Measurements from ENCODE around the gene PER2.

DNA sequence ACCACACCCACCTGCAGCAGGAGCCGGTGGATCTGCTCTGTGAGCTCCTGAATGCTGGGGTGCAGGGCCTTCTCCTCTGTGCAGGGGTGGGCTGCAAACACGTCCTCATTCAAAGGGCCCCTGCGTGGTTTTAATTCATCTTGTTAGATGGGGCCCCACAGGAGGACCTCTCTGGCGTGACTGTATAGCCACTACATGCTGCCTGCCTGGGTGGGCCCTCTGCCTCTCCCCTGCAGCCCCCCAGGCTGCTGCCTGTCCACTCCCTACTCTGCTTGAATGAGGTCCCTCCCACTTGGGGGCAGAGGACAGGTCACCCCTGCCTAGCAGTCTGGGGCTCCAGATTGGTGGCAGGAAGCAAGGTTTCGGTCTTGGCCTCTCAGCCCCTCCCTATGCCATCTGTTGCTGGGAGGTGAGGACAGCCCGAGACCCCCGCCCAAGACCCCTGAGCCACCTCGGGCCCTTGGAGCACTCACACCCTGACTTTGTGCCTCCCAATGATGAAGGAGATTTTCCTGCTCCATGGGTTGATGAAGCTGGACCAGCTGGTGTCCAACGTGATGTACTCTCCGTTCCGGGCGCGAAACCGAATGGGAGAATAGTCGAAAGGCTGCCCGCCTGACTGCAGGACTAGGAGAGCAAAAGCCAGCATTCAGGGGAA is 26.6 kb downstream of the PER2 start:
- TF ChIP-seq, protein P1, sequence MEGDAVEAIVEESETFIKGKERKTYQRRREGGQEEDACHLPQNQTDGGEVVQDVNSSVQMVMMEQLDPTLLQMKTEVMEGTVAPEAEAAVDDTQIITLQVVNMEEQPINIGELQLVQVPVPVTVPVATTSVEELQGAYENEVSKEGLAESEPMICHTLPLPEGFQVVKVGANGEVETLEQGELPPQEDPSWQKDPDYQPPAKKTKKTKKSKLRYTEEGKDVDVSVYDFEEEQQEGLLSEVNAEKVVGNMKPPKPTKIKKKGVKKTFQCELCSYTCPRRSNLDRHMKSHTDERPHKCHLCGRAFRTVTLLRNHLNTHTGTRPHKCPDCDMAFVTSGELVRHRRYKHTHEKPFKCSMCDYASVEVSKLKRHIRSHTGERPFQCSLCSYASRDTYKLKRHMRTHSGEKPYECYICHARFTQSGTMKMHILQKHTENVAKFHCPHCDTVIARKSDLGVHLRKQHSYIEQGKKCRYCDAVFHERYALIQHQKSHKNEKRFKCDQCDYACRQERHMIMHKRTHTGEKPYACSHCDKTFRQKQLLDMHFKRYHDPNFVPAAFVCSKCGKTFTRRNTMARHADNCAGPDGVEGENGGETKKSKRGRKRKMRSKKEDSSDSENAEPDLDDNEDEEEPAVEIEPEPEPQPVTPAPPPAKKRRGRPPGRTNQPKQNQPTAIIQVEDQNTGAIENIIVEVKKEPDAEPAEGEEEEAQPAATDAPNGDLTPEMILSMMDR (conservative IDR thresholded peaks at IDR 0.05 in 1 of 2, IDR thresholded peaks at IDR 0.05 in 1 of 2; ENCODE audit: extremely low read depth in 1 of 2, insufficient read depth in 1 of 2, low read depth in 1 of 2, low read length in 2 of 2): no peak
- TF ChIP-seq EZH2 (IDR thresholded peaks at IDR 0.05; ENCODE audit: borderline replicate concordance, low read length): no peak
